ENCODE measurements around the gene RBM20.
"Not testable (repeated sequence)": the region's sequence is repeated elsewhere in the genome, so short reads cannot be mapped to it uniquely, and the experiment has no call there.

Gene RBM20

DNA sequence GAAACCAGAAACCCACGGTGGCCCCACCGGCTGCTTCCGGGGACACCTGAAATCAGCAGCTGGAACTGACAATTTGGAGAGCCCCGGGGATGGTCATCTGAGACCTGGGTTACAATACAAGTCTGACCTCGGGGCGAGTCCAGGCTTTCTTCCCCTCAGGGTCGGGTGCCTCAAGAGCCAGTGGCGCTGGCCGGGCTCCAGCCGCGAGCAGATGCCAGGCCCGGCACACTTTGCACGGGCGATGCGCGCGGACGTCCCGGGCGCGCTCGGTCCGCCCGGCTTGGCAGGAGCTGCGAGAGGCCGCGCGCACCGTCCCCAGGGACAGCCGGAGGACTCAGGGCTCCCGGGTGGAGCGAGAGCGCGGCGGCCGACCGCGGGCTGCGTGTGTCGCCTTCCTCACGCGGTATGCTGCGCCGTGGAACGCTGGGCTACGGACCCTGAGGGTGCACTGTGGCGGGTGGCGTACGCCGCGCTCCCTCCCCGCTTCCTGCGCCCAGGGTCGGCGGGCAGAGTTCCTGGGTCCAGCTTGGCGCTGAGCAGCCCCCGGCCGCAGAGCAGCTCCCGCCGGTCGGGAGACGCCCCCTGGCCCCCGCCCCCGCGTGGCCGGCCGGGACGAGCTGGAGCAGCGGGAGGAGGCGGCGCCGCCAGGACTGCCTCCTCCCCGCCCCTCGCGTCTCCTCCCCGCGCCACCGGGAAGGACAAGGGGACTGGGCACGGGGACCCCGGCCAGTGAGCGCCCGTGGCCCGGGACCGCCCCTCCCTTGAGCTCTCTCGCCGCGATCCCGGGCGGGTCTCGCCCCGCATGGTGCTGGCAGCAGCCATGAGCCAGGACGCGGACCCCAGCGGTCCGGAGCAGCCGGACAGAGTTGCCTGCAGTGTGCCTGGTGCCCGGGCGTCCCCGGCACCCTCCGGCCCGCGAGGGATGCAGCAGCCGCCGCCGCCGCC lies at the start of gene RBM20:
Gene RBM20, plus strand, starts transcription at position 684 of the 945 bp plus-strand sequence. Its CDS starts 119 bp downstream, at position 803.
- peak; percentile 38 for ATAC-seq
- Mint-ChIP-seq H3K27me3 (peaks cover 63% of the 10 kb centered on the region), H3K36me3 (ENCODE audit: low read depth) (no peaks in the 10 kb centered on the region), H3K9me3 (no peaks in the 10 kb centered on the region), H3K4me3 (peak within 1 kb of the TSS; percentile 82), H3K27ac (no peak within 1 kb of the TSS), H3K4me1 (peaks cover 33% of the 10 kb centered on the region)
- DNase-seq = peak; percentile 21

DNA sequence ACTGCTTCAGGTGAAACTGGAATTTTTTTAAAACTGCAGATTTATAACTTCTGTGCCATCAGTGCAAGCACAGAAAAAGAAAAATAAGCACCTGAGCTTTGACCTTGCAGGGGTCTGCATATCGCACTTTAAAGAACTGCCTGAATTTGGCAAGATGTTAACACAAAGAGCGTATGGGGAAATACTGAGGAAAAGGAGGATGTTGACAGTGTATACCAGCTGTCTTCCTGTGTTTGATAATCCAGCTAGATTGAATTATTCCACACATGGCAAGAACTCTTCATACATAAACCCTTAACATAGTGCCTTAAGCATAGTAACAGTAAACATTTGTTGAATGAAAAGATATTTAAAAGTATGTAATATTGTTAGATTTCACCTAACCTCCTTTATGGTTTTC lies 46.7 kb upstream of the RBM20 start:
- H3K4me1 Mint-ChIP-seq = peaks cover 2% of the 10 kb centered on the region
- no peaks in the 10 kb centered on the region for H3K27me3 Mint-ChIP-seq
- peaks cover 53% of the 10 kb centered on the region for H3K36me3 Mint-ChIP-seq (ENCODE audit: low read depth)
- no peak for DNase-seq
- no peaks in the 10 kb centered on the region for H3K9me3 Mint-ChIP-seq
- no peak overlapping the region for H3K27ac Mint-ChIP-seq
- H3K4me3 Mint-ChIP-seq = no peak overlapping the region
- no peak for ATAC-seq

GRCh38 chr10:110600487-110601101 lies 43.5 kb upstream of the RBM20 start:
- Mint-ChIP-seq H3K4me3 (no peak overlapping the region), H3K4me1 (no peaks in the 10 kb centered on the region), H3K27me3 (no peaks in the 10 kb centered on the region), H3K36me3 (ENCODE audit: low read depth) (peaks cover 59% of the 10 kb centered on the region), H3K9me3 (no peaks in the 10 kb centered on the region), H3K27ac (no peak overlapping the region)
- DNase-seq = no peak
- no peak for ATAC-seq

GRCh38 chr10:110601581-110601980 lies 42.6 kb upstream of the RBM20 start:
- H3K4me1 Mint-ChIP-seq = no peaks in the 10 kb centered on the region
- no peak for DNase-seq
- H3K9me3 Mint-ChIP-seq = no peaks in the 10 kb centered on the region
- no peak overlapping the region for H3K4me3 Mint-ChIP-seq
- H3K36me3 Mint-ChIP-seq (ENCODE audit: low read depth) = peaks cover 53% of the 10 kb centered on the region
- no peak overlapping the region for H3K27ac Mint-ChIP-seq
- no peak for ATAC-seq
- no peaks in the 10 kb centered on the region for H3K27me3 Mint-ChIP-seq

DNA sequence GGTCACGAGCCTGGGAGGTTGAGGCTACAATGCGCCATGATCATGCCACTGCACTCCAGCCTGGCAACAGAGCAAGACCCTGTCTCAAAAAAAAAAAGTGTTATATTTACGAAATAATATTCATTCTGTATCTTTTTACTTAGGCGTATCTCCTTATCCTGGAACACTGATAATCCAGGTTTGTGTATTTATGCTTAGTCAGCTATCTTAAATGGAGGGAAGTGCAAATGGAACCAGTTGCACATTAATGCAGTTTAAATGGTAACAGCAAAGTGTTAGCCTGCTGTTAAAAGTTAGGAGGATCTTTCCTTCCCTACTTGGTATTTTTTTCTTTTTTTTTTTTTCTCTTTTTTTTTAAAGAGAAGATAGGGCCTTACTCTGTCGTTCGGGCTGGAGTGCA lies 36.0 kb upstream of the RBM20 start:
- no peak overlapping the region for H3K4me3 Mint-ChIP-seq
- no peaks in the 10 kb centered on the region for H3K9me3 Mint-ChIP-seq
- H3K27me3 Mint-ChIP-seq = peaks cover 3% of the 10 kb centered on the region

GRCh38 chr10:110609605-110610004 lies 34.5 kb upstream of the RBM20 start:
- Mint-ChIP-seq H3K4me1 (peaks cover 39% of the 10 kb centered on the region), H3K4me3 (no peak overlapping the region), H3K36me3 (ENCODE audit: low read depth) (peaks cover 7% of the 10 kb centered on the region), H3K27me3 (peaks cover 3% of the 10 kb centered on the region), H3K27ac (no peak overlapping the region), H3K9me3 (no peaks in the 10 kb centered on the region)
- no peak for ATAC-seq
- no peak for DNase-seq

More for the DNA sequence above, 36.0 kb upstream of the RBM20 start:
- Mint-ChIP-seq H3K4me1 (peaks cover 23% of the 10 kb centered on the region), H3K27ac (no peak overlapping the region), H3K36me3 (ENCODE audit: low read depth) (peaks cover 17% of the 10 kb centered on the region)
- DNase-seq (no peak), ATAC-seq (no peak)

GRCh38 chr10:110610308-110610774 lies 33.8 kb upstream of the RBM20 start:
- H3K4me1 Mint-ChIP-seq = peaks cover 46% of the 10 kb centered on the region

GRCh38 chr10:110610781-110611180 lies 33.4 kb upstream of the RBM20 start:
- not testable (repeated sequence) for H3K27me3 Mint-ChIP-seq; H3K27ac Mint-ChIP-seq; H3K9me3 Mint-ChIP-seq; H3K36me3 Mint-ChIP-seq (ENCODE audit: low read depth); H3K4me3 Mint-ChIP-seq; DNase-seq; ATAC-seq
- H3K4me1 Mint-ChIP-seq = peaks cover 50% of the 10 kb centered on the region

More at GRCh38 chr10:110610308-110610774, 33.8 kb upstream of the RBM20 start:
- DNase-seq (peak; percentile 59), ATAC-seq (no peak)
- no peaks in the 10 kb centered on the region for H3K36me3 Mint-ChIP-seq (ENCODE audit: low read depth)
- no peak overlapping the region for H3K27ac Mint-ChIP-seq
- H3K9me3 Mint-ChIP-seq = no peaks in the 10 kb centered on the region
- no peak overlapping the region for H3K4me3 Mint-ChIP-seq
- peaks cover 3% of the 10 kb centered on the region for H3K27me3 Mint-ChIP-seq

DNA sequence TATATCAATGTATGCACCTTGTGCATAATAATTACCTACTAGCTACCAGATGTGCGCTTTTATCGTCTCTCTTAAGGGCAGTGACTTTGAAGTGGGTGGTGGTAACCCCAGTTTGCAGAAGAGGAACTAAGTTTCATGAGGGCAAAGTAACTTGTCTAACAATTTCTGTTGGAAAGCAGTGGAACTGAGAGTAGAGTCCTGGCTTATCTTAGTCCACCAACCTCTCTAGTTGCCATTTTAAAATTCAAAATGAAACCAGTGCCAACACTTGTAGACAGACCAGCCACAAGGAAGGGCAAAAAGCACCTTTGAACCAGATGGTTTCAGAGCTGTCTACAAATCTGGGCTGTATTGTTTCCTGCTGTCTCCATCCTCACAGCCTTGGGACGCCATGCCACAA lies 32.0 kb upstream of the RBM20 start:
- Mint-ChIP-seq H3K27ac (no peak overlapping the region), H3K4me3 (no peak overlapping the region), H3K27me3 (peaks cover 3% of the 10 kb centered on the region), H3K36me3 (ENCODE audit: low read depth) (no peaks in the 10 kb centered on the region), H3K4me1 (peaks cover 63% of the 10 kb centered on the region), H3K9me3 (no peaks in the 10 kb centered on the region)
- DNase-seq = no peak
- peak; percentile 8 for ATAC-seq

DNA sequence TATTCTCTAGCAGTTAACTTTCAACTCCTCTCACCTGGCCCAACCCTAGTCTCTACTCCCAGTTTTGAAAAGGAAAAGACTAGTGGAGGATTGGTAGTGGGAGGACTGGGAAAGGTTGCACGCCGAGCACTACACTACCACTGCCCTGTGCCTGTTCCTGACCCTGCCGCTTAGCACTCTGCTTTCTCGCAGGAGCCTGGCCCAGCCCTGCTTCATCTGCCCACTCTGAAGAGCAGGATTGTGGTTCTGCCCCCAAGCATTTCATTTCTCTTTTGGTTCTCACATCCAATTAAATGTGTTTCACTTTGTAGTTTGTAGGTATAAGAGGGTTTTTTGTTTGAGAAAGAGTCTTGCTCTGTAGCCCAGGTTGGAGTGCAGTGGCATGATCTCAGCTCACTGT lies 31.5 kb upstream of the RBM20 start:
- Mint-ChIP-seq H3K4me3 (no peak overlapping the region), H3K36me3 (ENCODE audit: low read depth) (no peaks in the 10 kb centered on the region), H3K4me1 (peaks cover 69% of the 10 kb centered on the region), H3K27me3 (peaks cover 3% of the 10 kb centered on the region), H3K9me3 (no peaks in the 10 kb centered on the region), H3K27ac (peak overlapping the region; percentile 52)
- no peak for ATAC-seq
- DNase-seq = no peak

GRCh38 chr10:110613341-110613995 lies 30.7 kb upstream of the RBM20 start:
- DNase-seq (peak; percentile 54), ATAC-seq (peak; percentile 65)
- H3K4me1 Mint-ChIP-seq = peaks cover 77% of the 10 kb centered on the region
- H3K4me3 Mint-ChIP-seq = no peak overlapping the region
- no peaks in the 10 kb centered on the region for H3K9me3 Mint-ChIP-seq
- H3K36me3 Mint-ChIP-seq (ENCODE audit: low read depth) = no peaks in the 10 kb centered on the region
- H3K27ac Mint-ChIP-seq = peak overlapping the region; percentile 52
- H3K27me3 Mint-ChIP-seq = peaks cover 3% of the 10 kb centered on the region

DNA sequence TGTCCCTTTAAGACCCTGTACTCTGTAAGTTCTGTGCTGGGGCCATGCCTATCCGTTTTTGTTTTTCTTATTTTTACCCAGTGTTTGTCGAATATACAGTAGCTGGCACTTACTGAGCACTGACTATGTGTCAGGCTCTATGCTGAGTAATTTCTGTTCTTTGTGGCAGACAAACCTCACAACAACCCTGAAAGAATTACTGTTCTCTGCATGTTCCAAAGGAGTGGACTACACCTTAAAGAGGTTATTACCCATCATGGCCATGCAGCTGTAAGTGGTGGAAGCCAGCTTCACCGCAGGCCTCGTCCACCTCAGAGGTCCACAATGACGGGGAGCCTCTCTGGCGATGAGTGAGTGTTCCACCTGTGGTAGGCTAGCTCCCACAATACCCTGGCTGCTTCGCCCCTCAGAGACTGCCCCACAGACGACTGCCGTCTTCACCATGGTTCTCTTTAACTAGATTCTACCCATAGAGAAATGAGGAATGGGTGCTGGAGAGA lies 30.1 kb upstream of the RBM20 start:
- peak overlapping the region; percentile 52 for H3K27ac Mint-ChIP-seq
- peaks cover 83% of the 10 kb centered on the region for H3K4me1 Mint-ChIP-seq
- H3K4me3 Mint-ChIP-seq = no peak overlapping the region
- ATAC-seq (peak; percentile 41), DNase-seq (no peak)
- H3K27me3 Mint-ChIP-seq = peaks cover 3% of the 10 kb centered on the region
- no peaks in the 10 kb centered on the region for H3K9me3 Mint-ChIP-seq
- H3K36me3 Mint-ChIP-seq (ENCODE audit: low read depth) = no peaks in the 10 kb centered on the region

- DNase-seq = no peak
- peaks cover 3% of the 10 kb centered on the region for H3K27me3 Mint-ChIP-seq
- no peak overlapping the region for H3K27ac Mint-ChIP-seq
- H3K4me1 Mint-ChIP-seq = peaks cover 89% of the 10 kb centered on the region
- ATAC-seq = no peak
- H3K9me3 Mint-ChIP-seq = no peaks in the 10 kb centered on the region
- no peaks in the 10 kb centered on the region for H3K36me3 Mint-ChIP-seq (ENCODE audit: low read depth)
- no peak overlapping the region for H3K4me3 Mint-ChIP-seq
Observed at GRCh38 chr10:110615057-110615747, 28.9 kb upstream of the RBM20 start.

DNA sequence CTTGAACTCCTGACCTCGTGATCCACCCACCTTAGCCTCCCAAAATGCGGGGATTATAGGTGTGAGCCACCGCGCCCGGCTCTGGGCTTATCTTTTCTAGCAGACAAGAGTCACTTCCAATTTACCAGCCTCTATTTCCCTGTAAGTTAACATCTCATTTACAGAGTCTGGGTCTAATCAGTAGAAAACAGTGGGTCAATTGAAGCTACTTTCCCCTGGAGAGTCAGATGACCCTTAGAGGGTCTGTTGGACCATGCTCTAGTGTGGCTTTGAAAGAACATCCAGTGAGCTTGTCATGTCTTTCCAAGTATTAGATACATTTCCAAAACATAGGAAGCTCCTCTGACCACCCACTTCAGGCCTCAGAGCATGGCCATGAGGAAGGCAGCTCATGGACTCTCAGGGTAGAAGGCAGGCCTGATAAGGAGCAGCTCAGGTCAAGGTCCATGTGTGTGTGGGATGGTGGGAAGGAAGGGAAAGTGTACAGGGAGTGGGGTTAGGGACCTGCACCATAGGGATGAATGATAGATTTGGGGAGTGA lies 27.6 kb upstream of the RBM20 start:
- no peak for DNase-seq
- Mint-ChIP-seq H3K4me1 (peaks cover 80% of the 10 kb centered on the region), H3K4me3 (no peak overlapping the region), H3K9me3 (peaks cover 2% of the 10 kb centered on the region), H3K36me3 (ENCODE audit: low read depth) (no peaks in the 10 kb centered on the region), H3K27ac (peak overlapping the region; percentile 36), H3K27me3 (no peaks in the 10 kb centered on the region)
- no peak for ATAC-seq
